GM23338 (cell line): Measurements from ENCODE around the gene DAB1. TPM values are rescaled to one million over a fixed set of nuclear protein-coding genes. Genes with fewer than 3 reads are reported as not detected.

Experiments used
- ATAC-seq: fragments of 200-7000 bp; cut with Tn5 transposase; 3 replicates; pipeline ENCODE4 v1.9.1; 2020
- DNase-seq: peaks from one replicate; pipeline ENCODE4 v3.0.0-alpha.2; 2015; ENCODE audit warnings: low spot score
- H2AFZ ChIP-seq: fragments of 200-600 bp; sonication (generic); 2 replicates; pipeline ENCODE4 v1.8.0; 2016; ENCODE audit warnings: antibody characterized with exemption, mild to moderate bottlenecking, moderate library complexity
- H3F3A ChIP-seq: fragments of 200-600 bp; sonication (generic); replicated peaks from 2 replicates; pipeline ENCODE4 v1.8.0; 2017; ENCODE audit warnings: antibody characterized with exemption, mixed run types, low read depth
- H3K27ac ChIP-seq: fragments of 200-600 bp; sonication (generic); 2 replicates; pipeline ENCODE4 v1.6.1; 2016; ENCODE audit warnings: low read depth
- H3K27me3 ChIP-seq: fragments of 200-600 bp; sonication (generic); 2 replicates; pipeline ENCODE4 v1.8.0; 2016; ENCODE audit warnings: mild to moderate bottlenecking, mixed run types, moderate library complexity; ENCODE audit not compliant: insufficient read depth
- H3K36me3 ChIP-seq: fragments of 200-600 bp; sonication (generic); 2 replicates; pipeline ENCODE4 v1.8.0; 2016; ENCODE audit warnings: mild to moderate bottlenecking; ENCODE audit not compliant: insufficient read depth
- H3K4me1 ChIP-seq: fragments of 200-600 bp; sonication (generic); 2 replicates; pipeline ENCODE4 v1.8.0; 2016; ENCODE audit warnings: mild to moderate bottlenecking, moderate library complexity; ENCODE audit not compliant: insufficient read depth
- H3K4me2 ChIP-seq: fragments of 200-600 bp; sonication (generic); 2 replicates; pipeline ENCODE4 v1.7.1; 2017; ENCODE audit warnings: mixed run types
- H3K4me3 ChIP-seq: fragments of 200-600 bp; sonication (generic); 2 replicates; pipeline ENCODE4 v1.6.1; 2016; ENCODE audit warnings: mixed run types
- H3K79me2 ChIP-seq: fragments of 200-600 bp; sonication (generic); replicated peaks from 2 replicates; pipeline ENCODE4 v1.8.0; 2017; ENCODE audit warnings: mild to moderate bottlenecking; ENCODE audit not compliant: insufficient read depth
- H3K9me2 ChIP-seq: fragments of 200-600 bp; sonication (generic); 2 replicates; pipeline ENCODE4 v1.8.0; 2017; ENCODE audit not compliant: insufficient read depth
- H4K20me1 ChIP-seq: fragments of 200-600 bp; sonication (generic); replicated peaks from 2 replicates; pipeline ENCODE4 v1.8.0; 2017; ENCODE audit warnings: mild to moderate bottlenecking; ENCODE audit not compliant: insufficient read depth
- H3K27ac Mint-ChIP-seq: 2 replicates; pipeline ENCODE4 v1.8.0; 2020; ENCODE audit warnings: inconsistent platforms, mild to moderate bottlenecking, moderate library complexity, mixed read lengths
- H3K27me3 Mint-ChIP-seq: 3 replicates; pipeline ENCODE4 v1.8.0; 2022; ENCODE audit warnings: low read depth, mild to moderate bottlenecking, moderate library complexity, mixed read lengths, inconsistent platforms; ENCODE audit not compliant: insufficient read depth, poor library complexity
- H3K36me3 Mint-ChIP-seq: 3 replicates; pipeline ENCODE4 v1.8.0; 2021; ENCODE audit warnings: low read depth, mild to moderate bottlenecking, inconsistent platforms, moderate library complexity, mixed read lengths
- H3K4me1 Mint-ChIP-seq: 3 replicates; pipeline ENCODE4 v1.8.0; 2020; ENCODE audit warnings: mild to moderate bottlenecking, inconsistent platforms, mixed read lengths
- H3K4me3 Mint-ChIP-seq: 3 replicates; pipeline ENCODE4 v1.8.0; 2021; ENCODE audit warnings: moderate library complexity, mild to moderate bottlenecking, inconsistent platforms, mixed read lengths
- H3K9me3 Mint-ChIP-seq: 3 replicates; pipeline ENCODE4 v1.8.0; 2020; ENCODE audit warnings: moderate library complexity, mild to moderate bottlenecking, inconsistent platforms, mixed read lengths
- CREB1 ChIP-seq: fragments of 250-450 bp; sonication (Bioruptor Pico); IDR thresholded peaks from 2 replicates; pipeline ENCODE4 v1.5.0; 2020; ENCODE audit warnings: low read depth, mild to moderate bottlenecking, moderate library complexity
- ETS1 ChIP-seq: IDR thresholded peaks from 2 replicates; pipeline ENCODE4 v1.6.1; 2016; ENCODE audit warnings: antibody characterized with exemption
- EZH2 ChIP-seq: fragments of 200-600 bp; sonication (generic); IDR thresholded peaks from one replicate; pipeline ENCODE4 v1.8.0; 2017; ENCODE audit warnings: antibody characterized with exemption, mild to moderate bottlenecking, low read depth; ENCODE audit not compliant: unreplicated experiment
- EZH2phosphoT487 ChIP-seq: fragments of 200-600 bp; sonication (generic); IDR thresholded peaks from one replicate; pipeline ENCODE4 v1.8.1; 2018; ENCODE audit warnings: antibody characterized with exemption; ENCODE audit not compliant: unreplicated experiment
- JUNB ChIP-seq: IDR thresholded peaks from one replicate; pipeline ENCODE4 v1.6.1; 2016; ENCODE audit warnings: antibody characterized with exemption; ENCODE audit not compliant: unreplicated experiment
- NANOG ChIP-seq: IDR thresholded peaks from 2 replicates; pipeline ENCODE4 v1.6.1; 2016; ENCODE audit warnings: antibody characterized with exemption, borderline replicate concordance
- POLR2AphosphoS5 ChIP-seq: IDR thresholded peaks from 2 replicates; pipeline ENCODE4 v1.6.1; 2016; ENCODE audit warnings: antibody characterized with exemption, low read depth
- STAT1 ChIP-seq: IDR thresholded peaks from one replicate; pipeline ENCODE4 v1.6.1; 2016; ENCODE audit warnings: antibody characterized with exemption; ENCODE audit not compliant: unreplicated experiment
- ZNF114 ChIP-seq: fragments of 250-450 bp; sonication (Bioruptor Pico); IDR thresholded peaks from 2 replicates; pipeline ENCODE4 v1.5.0; 2020; ENCODE audit warnings: mild to moderate bottlenecking, moderate library complexity
- ZNF331 ChIP-seq: fragments of 250-450 bp; sonication (Bioruptor Pico); IDR thresholded peaks from 2 replicates; pipeline ENCODE4 v1.5.0; 2020; ENCODE audit warnings: low read depth, mild to moderate bottlenecking, moderate library complexity
- polyA plus RNA-seq: library from polyadenylated mRNA; unstranded; fragments of >200 nt; fragmentation: Nextera tagmentation; extraction: Ambion mirVana; gene quantifications from 2 replicates; pipeline ENCODE4 v1.2.1, GENCODE V29; 2016
- total RNA-seq: library from RNA; depleted of rRNA; stranded (reverse); fragments of >200 nt; shearing (Covaris generic); gene quantifications from 2 replicates; pipeline ENCODE4 v1.2.3, GENCODE V29; 2014
- TF ChIP-seq, protein P1 (sequence below): fragments of 250-450 bp; sonication (Bioruptor Pico); IDR thresholded peaks from 2 replicates; pipeline ENCODE4 v1.5.0; 2020; ENCODE audit warnings: mild to moderate bottlenecking, moderate library complexity
- TF ChIP-seq, protein P2 (sequence below), 2 experiments: fragments of 200-600 bp in 1 of 2; sonication (generic) in 1 of 2; conservative IDR thresholded peaks; 2 replicates each; pipeline versions ENCODE4 v1.5.1 to v1.6.1; 2016 to 2017; ENCODE audit warnings: antibody characterized with exemption in 2 of 2, low read depth in 2 of 2, mild to moderate bottlenecking in 2 of 2, moderate library complexity in 1 of 2
- TF ChIP-seq, protein P3 (sequence below): IDR thresholded peaks from one replicate; pipeline ENCODE4 v1.6.1; 2018; ENCODE audit warnings: antibody characterized with exemption; ENCODE audit not compliant: unreplicated experiment

DAB1 gene
- total and polyA plus RNA-seq, 2 experiments from 2014 or later = 12.8 to 14.5 TPM

GRCh38 chr1:56979986-56980755, 443.7 kb downstream of the DAB1 start:
- Histone ChIP-seq H3F3A (no peaks in the 10 kb centered on the region), H3K9me2 (peaks cover 11% of the 10 kb centered on the region; the same call in 1 of the 2 replicates), H4K20me1 (no peaks in the 10 kb centered on the region), H3K27me3 (no peaks in the 10 kb centered on the region), H3K79me2 (no peaks in the 10 kb centered on the region), H3K4me2 (no peak overlapping the region), H3K4me1 (no peaks in the 10 kb centered on the region), H3K27ac (no peak overlapping the region), H3K4me3 (no peak overlapping the region), H3K36me3 (no peaks in the 10 kb centered on the region), H2AFZ (no peak overlapping the region)
- H3K4me1 Mint-ChIP-seq = no peaks in the 10 kb centered on the region; the same call in 2 of the 3 replicates
- H3K9me3 Mint-ChIP-seq = no peaks in the 10 kb centered on the region; the same call in 2 of the 3 replicates
- no peaks in the 10 kb centered on the region for H3K36me3 Mint-ChIP-seq
- ATAC-seq (no peak), DNase-seq (no peak)
- TF ChIP-seq EZH2 (no peak), ZNF331 (CRISPR knock-in tag) (no peak), STAT1 (no peak), EZH2phosphoT487 (no peak), CREB1 (CRISPR knock-in tag) (no peak), ZNF114 (CRISPR knock-in tag) (no peak), JUNB (no peak), ETS1 (no peak), POLR2AphosphoS5 (no peak), NANOG (no peak)
- TF ChIP-seq, protein P1, sequence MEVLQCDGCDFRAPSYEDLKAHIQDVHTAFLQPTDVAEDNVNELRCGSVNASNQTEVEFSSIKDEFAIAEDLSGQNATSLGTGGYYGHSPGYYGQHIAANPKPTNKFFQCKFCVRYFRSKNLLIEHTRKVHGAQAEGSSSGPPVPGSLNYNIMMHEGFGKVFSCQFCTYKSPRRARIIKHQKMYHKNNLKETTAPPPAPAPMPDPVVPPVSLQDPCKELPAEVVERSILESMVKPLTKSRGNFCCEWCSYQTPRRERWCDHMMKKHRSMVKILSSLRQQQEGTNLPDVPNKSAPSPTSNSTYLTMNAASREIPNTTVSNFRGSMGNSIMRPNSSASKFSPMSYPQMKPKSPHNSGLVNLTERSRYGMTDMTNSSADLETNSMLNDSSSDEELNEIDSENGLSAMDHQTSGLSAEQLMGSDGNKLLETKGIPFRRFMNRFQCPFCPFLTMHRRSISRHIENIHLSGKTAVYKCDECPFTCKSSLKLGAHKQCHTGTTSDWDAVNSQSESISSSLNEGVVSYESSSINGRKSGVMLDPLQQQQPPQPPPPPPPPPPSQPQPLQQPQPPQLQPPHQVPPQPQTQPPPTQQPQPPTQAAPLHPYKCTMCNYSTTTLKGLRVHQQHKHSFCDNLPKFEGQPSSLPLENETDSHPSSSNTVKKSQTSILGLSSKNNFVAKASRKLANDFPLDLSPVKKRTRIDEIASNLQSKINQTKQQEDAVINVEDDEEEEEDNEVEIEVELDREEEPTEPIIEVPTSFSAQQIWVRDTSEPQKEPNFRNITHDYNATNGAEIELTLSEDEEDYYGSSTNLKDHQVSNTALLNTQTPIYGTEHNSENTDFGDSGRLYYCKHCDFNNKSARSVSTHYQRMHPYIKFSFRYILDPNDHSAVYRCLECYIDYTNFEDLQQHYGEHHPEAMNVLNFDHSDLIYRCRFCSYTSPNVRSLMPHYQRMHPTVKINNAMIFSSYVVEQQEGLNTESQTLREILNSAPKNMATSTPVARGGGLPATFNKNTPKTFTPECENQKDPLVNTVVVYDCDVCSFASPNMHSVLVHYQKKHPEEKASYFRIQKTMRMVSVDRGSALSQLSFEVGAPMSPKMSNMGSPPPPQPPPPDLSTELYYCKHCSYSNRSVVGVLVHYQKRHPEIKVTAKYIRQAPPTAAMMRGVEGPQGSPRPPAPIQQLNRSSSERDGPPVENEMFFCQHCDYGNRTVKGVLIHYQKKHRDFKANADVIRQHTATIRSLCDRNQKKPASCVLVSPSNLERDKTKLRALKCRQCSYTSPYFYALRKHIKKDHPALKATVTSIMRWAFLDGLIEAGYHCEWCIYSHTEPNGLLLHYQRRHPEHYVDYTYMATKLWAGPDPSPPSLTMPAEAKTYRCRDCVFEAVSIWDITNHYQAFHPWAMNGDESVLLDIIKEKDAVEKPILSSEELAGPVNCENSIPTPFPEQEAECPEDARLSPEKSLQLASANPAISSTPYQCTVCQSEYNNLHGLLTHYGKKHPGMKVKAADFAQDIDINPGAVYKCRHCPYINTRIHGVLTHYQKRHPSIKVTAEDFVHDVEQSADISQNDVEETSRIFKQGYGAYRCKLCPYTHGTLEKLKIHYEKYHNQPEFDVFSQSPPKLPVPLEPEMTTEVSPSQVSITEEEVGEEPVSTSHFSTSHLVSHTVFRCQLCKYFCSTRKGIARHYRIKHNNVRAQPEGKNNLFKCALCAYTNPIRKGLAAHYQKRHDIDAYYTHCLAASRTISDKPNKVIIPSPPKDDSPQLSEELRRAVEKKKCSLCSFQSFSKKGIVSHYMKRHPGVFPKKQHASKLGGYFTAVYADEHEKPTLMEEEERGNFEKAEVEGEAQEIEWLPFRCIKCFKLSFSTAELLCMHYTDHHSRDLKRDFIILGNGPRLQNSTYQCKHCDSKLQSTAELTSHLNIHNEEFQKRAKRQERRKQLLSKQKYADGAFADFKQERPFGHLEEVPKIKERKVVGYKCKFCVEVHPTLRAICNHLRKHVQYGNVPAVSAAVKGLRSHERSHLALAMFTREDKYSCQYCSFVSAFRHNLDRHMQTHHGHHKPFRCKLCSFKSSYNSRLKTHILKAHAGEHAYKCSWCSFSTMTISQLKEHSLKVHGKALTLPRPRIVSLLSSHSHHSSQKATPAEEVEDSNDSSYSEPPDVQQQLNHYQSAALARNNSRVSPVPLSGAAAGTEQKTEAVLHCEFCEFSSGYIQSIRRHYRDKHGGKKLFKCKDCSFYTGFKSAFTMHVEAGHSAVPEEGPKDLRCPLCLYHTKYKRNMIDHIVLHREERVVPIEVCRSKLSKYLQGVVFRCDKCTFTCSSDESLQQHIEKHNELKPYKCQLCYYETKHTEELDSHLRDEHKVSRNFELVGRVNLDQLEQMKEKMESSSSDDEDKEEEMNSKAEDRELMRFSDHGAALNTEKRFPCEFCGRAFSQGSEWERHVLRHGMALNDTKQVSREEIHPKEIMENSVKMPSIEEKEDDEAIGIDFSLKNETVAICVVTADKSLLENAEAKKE (CRISPR knock-in tag) = no peak
- TF ChIP-seq, protein P2, sequence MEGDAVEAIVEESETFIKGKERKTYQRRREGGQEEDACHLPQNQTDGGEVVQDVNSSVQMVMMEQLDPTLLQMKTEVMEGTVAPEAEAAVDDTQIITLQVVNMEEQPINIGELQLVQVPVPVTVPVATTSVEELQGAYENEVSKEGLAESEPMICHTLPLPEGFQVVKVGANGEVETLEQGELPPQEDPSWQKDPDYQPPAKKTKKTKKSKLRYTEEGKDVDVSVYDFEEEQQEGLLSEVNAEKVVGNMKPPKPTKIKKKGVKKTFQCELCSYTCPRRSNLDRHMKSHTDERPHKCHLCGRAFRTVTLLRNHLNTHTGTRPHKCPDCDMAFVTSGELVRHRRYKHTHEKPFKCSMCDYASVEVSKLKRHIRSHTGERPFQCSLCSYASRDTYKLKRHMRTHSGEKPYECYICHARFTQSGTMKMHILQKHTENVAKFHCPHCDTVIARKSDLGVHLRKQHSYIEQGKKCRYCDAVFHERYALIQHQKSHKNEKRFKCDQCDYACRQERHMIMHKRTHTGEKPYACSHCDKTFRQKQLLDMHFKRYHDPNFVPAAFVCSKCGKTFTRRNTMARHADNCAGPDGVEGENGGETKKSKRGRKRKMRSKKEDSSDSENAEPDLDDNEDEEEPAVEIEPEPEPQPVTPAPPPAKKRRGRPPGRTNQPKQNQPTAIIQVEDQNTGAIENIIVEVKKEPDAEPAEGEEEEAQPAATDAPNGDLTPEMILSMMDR (conservative IDR thresholded peaks at IDR 0.05; ENCODE audit: low read depth in 2 of 2) = no peak
- TF ChIP-seq, protein P3, sequence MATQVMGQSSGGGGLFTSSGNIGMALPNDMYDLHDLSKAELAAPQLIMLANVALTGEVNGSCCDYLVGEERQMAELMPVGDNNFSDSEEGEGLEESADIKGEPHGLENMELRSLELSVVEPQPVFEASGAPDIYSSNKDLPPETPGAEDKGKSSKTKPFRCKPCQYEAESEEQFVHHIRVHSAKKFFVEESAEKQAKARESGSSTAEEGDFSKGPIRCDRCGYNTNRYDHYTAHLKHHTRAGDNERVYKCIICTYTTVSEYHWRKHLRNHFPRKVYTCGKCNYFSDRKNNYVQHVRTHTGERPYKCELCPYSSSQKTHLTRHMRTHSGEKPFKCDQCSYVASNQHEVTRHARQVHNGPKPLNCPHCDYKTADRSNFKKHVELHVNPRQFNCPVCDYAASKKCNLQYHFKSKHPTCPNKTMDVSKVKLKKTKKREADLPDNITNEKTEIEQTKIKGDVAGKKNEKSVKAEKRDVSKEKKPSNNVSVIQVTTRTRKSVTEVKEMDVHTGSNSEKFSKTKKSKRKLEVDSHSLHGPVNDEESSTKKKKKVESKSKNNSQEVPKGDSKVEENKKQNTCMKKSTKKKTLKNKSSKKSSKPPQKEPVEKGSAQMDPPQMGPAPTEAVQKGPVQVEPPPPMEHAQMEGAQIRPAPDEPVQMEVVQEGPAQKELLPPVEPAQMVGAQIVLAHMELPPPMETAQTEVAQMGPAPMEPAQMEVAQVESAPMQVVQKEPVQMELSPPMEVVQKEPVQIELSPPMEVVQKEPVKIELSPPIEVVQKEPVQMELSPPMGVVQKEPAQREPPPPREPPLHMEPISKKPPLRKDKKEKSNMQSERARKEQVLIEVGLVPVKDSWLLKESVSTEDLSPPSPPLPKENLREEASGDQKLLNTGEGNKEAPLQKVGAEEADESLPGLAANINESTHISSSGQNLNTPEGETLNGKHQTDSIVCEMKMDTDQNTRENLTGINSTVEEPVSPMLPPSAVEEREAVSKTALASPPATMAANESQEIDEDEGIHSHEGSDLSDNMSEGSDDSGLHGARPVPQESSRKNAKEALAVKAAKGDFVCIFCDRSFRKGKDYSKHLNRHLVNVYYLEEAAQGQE = no peak
- H3K4me3 Mint-ChIP-seq = no peak overlapping the region
- H3K27me3 Mint-ChIP-seq = peaks cover 1% of the 10 kb centered on the region
- no peak overlapping the region for H3K27ac Mint-ChIP-seq
